GM18517 (cell line): ENCODE data around the gene MT1HL1.

ENCODE experiments used
- ATAC-seq: cut with Tn5 transposase; IDR thresholded peaks from one replicate; pipeline ENCODE4 v1.9.1; 2021; ENCODE audit warnings: mild to moderate bottlenecking, moderate library complexity; ENCODE audit not compliant: unreplicated experiment

Gene MT1HL1

DNA sequence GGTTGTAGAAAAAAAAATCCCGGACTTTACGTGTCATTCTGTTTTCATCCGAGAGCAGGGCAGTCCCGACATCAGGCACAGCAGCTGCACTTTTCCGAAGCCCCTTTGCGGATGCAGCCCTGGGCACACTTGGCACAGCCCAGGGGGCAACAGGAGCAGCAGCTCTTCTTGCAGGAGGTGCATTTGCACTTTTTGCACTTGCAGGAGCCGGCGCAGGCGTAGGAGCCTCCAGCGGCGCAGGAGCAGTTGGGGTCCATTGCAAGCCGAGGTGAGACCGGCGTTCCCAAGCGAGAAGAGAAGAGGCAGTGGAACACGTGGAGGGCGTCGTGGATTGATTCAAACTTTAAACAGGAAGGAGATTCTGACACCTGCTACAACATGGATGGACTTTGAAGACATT lies at the start of gene MT1HL1:
Gene MT1HL1 (minus strand): TSS at position 326 of the 400 bp plus-strand sequence. CDS start 69 bp downstream, at position 257.
- no peak for ATAC-seq

DNA sequence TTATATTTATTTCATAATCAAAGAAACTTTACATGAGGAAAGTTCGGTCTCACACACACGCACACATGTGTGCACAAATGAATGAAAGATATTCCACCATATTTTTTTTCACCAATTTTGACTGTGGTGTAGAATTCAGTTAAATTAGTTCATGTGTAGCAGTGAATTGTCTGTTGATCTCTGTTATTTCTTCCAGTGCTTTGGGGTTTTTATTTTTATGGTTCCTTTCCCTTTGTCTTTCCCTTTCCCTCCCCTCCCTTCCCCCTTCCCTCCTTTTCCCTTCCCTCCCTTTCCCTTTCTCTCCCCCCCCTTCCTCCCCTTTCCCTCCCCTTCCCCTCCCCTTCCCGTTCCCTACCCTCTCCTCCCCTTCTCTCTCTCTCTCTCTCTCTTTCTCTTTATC lies 46.7 kb upstream of the MT1HL1 start:
- no peak for ATAC-seq

DNA sequence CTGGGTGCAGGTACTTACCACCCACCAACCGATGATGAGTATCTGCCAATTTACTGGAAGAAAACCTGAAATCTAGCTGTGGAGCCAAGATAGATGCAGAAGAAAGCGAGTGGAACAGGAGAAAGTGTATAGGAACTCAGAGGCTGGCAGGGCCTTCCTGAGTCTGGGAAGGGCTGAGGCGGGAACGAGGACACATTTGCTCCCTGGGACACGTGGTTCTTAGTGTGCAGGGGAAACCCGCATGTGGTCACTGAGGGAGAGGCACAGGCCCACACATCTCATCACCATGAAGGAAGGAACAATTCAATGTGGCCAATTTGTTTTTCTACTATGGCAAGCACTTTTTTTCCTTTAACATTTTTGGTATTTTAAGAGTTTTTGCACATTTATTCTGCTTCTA lies 45.9 kb upstream of the MT1HL1 start:
- ATAC-seq: no peak

DNA sequence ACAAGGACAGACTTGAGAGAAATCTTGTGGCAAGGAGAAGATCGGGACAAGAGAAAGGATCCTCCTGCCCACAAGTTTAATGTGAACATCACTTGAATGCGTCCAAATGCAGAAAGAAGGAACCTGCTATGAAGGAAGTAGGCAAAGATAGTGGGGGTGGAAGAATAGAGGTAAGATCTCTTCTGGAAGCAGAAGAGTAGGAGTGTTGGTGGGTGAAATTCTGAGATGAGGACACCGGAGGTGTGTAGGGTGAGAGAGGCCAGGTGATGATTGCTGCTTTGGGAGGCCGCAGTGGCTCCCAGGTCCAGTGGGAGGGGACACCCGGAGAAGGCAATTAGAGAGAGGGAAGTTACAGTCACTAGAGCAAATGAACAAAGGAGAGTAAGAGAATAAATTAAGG lies 44.6 kb upstream of the MT1HL1 start:
- no peak for ATAC-seq

DNA sequence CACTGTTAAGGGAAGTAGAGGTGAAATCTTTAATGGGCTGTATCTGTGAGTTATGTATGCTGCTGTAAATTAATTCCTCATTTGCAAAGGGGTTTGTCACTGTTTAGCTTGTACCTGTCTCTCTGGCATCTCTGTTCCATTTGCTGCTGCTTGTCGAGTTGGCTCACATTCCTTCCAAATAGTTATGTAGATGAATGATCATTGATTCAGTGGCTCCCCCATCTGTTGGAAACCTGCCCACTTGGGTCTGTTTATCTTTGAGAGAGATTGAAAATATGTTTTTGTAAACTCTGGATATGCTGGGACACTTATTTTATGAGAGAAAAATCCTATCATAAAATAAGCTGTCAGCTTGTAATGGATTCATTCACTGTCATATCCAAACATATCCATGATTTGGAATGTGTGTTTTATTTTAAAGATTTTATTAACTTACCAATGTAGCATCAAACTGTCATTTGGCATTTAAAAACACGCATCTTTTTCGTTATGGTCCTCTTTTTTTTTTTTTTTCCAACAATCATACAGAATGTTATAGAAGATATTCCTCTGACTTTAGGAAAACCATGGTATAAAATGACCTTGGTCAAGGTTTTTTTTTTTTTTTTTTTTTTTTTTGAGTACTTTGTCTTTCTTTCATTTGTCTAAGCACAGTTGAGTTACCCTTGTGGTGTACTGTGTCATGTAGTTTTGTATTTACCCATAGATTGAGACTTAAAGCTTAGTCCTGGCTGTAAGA lies 41.2 kb upstream of the MT1HL1 start:
- no peak for ATAC-seq

DNA sequence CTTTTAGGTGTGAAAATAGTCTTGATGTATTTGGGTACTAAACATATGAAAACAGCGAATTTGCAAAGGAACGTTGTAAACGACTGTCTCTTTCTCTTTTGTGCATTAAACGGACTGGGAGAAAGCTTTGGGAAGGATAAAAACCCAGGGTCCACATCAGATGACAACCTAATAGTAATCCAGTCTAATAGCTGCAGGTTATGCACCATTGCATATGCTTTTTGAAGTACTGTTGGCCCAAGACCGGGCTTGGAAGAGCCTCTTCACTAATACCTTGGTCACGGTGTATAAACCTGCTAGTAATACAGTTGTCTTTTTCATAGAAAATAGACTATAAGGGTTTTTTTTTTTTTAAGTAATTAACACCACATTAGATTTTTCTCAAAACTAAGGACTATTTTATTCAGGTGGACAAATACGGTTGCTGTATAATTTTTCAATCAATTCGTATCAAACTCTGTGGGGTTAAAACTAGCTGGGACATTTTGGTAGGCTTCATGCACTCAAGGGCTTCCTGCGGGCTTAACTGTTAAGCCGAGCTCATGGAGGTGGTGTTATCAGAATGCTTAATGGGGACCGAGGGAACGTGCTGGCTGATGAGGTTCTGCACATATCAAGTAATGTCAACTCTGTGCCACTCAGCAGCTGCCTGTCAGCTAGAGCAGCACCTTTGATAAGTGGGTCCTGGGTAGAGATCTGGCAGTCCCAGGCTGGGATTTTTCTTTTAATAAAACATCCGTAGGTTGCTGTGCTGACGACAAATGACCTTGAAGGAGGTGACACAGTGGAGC lies 39.8 kb upstream of the MT1HL1 start:
- no peak for ATAC-seq

DNA sequence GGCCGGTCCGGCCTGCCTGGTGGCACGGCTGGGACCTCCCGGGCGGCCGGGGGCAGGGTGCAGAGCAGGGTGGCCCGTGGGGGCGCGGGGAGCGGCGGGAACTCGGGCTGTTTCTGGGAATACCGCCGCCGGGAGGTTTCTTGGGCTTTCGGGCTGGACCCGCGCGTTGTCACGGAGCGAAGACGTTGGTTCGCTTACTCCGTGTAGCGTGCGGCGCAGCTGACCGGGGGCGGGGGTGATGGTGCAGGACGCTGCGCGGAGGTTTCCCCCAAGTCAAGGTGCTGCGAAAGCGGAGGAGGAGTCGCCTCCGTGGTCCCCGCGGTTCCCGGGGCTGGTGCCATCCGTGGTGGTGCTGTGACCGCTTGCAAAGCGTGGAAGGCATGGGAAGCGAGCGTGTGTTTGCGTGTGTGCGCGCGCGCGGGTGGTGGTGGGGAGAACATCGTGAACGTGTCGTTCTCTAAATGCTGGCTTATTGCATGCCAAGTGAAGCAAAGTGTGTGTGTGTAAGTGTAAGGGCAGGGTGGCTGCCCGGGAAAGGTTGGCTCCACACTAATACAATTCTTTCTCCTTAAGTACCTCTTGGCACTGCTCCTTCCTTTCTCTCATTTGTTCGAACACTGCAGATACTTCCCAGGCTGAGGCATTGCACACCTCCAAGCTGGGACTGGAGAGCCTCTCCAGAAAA lies 38.8 kb upstream of the MT1HL1 start:
- ATAC-seq: no peak

DNA sequence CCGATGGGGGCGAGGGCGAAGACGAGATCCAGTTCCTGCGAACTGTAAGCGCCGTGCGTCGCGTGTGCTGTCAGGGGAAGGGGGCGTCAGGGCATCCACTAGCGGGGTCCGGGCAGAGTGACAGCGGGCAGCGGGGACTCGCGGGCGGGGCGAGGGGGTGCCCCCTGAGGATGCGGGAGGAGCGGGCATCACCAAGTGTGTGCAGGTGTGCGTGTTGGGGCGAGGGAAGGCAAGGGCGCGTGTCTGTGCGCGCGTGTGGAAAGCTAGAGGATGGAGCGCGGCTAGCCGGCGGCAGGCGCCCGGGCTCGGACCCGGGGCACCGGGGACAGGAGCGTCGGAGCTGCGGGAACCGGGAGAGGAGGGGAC lies 38.3 kb upstream of the MT1HL1 start:
- no peak for ATAC-seq

DNA sequence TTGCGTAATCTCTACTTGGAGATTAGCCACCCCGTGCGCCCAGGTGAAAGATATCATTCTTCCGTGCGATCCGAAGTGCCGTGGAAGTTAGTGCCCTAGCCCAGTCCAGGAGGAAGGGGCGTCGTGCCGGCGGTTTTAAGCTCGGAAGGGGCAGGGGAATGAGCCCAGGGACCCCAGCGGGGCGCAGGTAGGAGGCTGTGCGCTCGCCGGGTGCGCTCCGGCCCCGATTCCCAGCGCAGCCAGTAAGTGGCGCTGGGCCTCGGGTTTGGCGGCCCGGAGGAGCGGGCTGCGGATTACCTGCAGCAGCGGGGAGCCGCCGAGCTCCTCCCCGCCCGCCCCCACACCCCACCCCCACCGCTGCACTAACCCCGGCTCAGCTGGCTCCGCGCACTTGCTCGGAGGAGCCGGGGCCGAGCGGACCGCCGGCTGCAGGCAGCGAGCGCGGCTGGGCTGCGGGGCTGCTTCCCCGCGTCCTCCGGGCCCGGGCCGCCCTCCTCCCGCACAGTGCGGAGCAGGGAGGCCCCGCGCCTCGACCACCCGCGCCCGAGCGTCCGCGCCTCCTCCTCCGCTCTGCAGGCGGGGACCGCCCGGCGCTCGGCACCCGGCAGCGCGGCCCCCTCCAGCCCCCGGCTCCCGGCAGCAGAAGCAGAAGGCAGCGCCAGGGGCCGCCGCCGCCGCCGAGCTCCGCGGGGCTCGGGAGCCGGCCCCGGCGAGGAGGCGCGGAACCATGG lies 37.7 kb upstream of the MT1HL1 start, which contains the start of gene RYR2:
Gene RYR2 (plus strand): TSS at position 390 of the 731 bp plus-strand sequence. CDS start 338 bp downstream, at position 728.
- no peak for ATAC-seq

DNA sequence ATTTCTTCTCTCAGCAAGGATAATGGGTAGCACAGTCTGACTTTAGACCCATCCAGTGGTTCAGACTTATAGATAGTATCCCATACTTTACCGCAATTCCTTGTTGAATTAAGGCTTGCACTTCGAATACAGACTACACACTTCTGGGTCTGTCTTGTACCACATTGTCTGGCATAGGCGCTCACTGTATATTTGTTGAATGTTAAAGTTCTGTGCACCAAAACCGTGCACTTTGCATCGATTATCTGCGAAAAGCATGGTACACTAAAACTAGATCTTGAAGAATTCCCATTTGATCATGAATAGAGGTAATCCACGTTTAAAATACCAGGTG lies 37.2 kb upstream of the MT1HL1 start:
- no peak for ATAC-seq

DNA sequence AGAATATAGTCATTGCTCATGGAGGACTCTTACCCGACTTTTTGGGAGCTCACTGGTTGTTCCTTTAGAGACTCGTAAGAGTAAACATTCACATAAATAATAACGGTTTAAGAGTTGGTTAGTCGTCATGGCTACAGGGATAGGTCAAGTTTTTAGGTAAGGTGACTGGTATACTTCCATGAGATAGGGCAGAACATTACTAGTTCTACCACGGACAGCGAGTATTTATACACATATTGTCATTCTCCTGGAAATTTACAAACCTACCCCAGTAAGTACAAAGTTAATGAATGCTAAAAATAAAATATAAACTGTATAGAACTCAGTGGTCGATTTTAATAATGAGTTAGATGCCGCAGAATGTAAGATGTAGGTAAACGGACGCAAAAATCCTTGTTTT lies 36.6 kb upstream of the MT1HL1 start:
- ATAC-seq: no peak

DNA sequence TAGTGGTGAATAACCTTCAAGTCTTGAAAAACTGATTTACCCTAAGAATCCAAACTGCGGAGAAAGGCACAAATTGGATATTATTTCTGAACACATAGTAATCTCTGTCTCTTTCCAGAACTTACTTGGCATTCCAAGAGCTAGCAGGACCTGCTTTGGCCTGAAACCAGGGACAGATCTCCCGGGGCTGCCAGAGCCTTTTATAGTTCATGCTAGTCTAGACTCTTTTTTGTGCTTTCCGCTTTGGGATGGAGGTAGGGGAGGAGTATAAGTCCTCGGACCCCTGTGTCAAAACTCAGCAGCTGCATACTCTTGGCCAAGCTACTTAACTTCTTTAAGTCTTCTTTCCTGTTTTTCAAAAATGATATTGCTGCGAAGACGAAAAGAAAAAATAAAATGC lies 34.0 kb upstream of the MT1HL1 start:
- ATAC-seq: no peak

DNA sequence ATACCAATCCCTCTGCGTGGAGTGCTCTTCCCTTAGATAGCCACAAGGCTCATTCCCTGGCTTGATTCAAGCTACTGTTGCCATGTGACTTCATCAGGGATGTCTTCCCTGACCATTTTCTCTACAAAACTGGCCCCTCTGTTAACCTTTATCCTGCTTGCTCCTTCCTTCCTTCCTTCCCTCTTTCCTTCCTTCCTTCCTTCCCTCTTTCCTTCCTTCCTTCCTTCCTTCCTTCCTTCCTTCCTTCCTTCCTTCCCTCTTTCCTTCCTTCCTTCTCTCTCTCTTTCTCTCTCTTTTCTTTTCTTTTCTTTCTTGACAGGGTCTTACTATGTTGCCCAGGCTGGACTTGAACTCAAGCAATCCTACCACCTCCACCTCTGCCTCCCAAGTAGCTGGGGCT lies 31.5 kb upstream of the MT1HL1 start:
- ATAC-seq: no peak

DNA sequence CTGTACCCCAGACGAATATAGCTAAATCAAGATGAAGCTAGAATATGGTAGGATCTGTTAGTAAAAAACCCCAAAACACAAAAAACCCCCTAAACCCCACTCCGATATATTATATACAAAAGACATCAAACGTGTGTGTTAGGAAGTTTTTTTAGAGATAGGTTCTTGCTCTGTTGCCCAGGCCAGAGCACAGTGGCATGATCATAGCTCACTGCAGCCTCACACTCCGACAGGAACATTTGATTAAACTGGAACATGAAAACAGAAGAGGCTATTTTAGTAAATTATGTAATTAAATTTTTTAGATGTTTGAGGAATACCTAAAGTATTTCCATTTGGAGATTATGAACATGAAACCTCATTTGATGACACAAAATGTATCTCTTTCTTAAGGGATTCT lies 29.6 kb upstream of the MT1HL1 start:
- ATAC-seq: no peak

DNA sequence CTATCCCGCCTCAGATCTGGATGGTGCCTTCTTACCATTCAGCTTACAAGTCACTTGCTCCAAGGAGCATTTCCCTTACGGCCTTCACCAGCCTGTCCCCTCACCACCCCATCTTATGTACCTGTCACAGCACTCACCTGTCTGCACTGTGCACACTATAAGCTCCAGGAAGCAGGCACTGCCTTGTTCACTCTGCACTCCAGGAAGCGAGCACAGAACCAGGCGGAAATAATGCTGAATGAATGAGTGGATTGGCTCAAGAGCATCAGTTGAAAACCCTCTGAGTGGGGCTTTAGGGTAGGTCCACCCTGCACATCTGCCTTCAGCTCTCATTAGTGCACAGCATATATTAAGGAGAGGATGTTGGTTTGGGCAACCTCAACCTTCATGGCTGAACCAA lies 28.8 kb upstream of the MT1HL1 start:
- ATAC-seq: no peak

DNA sequence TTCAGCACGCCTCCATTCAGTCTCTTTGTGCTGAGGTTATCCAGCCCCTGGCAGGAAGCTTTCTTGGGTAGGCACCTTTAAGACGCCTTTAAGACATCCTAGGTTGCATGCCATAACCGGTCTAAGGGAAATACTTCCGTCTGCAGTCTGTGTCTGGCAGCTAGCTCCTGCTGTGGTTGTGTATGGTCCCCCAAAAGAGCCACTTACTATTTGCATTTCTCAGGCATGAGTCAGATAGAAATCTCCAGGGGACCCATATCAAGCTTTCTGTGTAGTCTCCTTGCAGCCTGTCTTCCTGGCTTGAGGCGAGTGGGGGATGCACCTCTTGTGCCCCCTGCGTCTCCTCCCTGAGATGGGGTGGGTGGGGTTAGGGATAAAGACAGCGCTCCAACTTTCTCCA lies 27.8 kb upstream of the MT1HL1 start:
- peak; percentile 59 for ATAC-seq

DNA sequence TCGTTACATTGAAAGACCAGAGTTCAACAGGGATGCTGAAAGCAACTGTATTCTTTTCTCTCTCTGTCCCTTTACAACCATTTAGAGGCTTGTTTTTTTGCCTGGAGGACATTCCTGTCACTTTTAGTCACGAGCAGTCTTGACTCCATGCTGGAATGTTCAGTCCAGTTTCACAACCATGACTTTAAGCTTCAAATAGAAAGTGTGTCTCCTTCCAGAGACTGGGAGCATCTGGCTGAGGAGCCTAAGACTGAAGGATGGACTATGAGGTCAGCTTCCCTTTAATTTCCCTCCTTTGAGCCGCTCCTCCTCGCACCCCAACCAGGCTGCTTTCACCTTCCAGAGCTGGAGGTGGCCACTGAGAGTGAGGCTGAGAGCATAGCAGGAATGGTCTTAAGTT lies 27.2 kb upstream of the MT1HL1 start:
- no peak for ATAC-seq

DNA sequence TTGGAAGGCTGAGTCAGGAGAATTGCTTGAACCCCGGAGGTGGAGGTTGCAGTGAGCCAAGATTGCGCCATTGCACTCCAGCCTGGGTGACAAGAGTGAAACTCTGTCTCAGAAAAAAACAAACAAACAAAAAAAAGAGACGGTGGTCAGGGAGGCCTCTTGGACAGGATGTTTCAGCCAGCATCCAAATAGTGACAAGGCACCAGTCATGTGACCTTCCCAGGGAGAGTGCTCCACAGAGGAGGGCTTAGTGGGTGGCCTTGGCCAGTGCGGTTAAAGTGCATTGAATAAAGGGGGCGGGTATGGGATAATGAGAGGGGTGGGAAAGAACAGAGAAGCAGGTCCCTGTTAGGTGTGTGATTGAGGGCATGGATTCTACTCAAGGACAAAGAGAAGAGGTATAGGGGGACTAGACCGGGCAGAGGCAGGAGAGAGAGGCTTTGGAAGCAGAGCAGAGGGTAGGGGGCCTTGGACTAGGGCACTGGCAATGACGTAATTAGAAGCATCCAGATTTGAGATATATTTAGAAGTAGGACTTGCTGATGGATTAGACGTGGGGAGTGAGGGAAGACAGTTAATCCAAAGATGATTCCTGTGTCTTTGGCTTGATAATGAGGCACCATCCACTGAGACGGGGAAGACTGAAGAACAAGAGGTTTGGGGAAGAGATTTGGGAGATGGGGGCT lies 25.8 kb upstream of the MT1HL1 start:
- ATAC-seq: no peak

DNA sequence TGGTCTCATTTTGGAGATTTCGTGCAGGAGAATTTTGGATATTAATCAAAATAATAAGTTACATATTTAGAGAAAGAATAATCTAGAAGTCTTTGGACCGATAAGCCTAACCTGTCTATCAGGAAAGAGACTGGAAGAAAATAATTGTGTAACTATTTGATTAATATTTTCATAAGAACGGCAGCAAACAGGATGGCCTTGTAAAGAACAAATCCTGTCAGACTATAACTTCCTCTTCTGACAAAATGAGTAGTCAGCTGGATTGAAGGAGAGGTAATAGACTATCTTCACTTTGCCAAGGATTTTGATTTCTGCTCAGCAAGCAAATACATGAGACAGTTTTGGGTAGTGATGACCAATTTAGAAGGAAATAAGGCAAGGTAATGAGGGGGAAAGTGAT lies 25.0 kb upstream of the MT1HL1 start:
- no peak for ATAC-seq

DNA sequence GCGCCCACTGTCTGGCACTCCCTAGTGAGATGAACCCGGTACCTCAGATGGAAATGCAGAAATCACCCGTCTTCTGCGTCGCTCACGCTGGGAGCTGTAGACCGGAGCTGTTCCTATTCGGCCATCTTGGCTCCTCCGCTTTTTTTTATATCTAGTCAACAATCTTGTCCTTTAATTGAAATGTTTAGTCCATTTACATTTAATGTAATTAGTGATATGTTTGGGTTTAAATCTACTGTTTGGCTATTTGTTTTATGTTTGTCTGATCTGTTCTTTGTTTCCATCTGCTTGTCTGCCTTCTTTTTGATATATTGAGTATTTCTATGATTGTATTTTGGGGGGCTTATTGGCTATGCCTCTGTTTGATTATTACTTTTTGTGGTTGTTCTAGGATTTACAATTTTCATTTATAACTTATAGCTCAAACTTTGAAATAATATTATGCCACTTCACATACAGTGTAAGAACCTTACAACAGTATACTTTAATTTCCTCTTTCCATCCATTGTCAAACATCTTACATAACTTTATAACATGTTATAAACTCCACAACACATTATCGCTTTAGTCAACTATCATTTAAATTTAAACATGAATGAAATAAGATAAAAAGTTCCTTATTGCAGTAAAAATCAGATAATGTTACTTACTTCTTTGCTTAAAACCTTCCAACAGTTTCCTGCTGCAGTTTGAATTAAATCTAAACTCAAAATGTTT lies 21.3 kb upstream of the MT1HL1 start:
- ATAC-seq: no peak
